SKM-1 (cell line): Measurements from ENCODE around the gene MYO9A.
A peak's percentile ranks its signal among the peaks of the same experiment; 100 is the strongest.

Experiments used
- DNase-seq: peaks from one replicate; lab custom pipeline; 2025; ENCODE audit not compliant: unreplicated experiment; lab: John Stamatoyannopoulos, UW

MYO9A gene

DNA sequence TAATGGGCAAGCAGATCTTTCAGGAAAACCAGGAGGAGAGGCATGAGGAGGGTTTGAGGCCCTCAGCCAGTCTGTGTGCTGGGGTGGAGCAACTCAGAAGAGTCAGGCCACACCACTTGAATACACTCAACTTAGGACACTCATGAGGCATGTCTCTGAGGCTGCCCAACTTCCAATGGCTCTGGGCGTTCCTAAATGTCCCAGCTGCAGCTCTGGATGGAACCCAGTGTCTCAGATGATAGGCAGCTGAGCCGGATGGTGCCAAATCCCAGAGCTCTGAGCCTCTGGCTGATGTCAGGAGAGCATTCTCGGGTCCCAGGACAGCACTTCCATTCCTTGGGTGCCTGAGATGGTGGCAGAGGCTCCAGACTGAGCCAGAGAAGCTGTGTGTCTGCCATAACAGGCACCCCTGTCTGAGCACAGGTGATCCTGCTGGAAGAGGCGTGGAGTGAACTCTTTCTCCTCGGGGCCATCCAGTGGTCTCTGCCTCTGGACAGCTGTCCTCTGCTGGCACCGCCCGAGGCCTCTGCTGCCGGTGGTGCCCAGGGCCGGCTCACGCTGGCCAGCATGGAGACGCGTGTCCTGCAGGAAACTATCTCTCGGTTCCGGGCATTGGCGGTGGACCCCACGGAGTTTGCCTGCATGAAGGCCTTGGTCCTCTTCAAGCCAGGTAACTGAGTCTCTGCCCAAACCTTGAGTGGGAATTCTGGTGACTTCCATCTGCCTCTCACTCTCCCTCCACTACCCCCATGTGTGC, 304.8 kb downstream of the MYO9A start:
- no peak for DNase-seq

DNA sequence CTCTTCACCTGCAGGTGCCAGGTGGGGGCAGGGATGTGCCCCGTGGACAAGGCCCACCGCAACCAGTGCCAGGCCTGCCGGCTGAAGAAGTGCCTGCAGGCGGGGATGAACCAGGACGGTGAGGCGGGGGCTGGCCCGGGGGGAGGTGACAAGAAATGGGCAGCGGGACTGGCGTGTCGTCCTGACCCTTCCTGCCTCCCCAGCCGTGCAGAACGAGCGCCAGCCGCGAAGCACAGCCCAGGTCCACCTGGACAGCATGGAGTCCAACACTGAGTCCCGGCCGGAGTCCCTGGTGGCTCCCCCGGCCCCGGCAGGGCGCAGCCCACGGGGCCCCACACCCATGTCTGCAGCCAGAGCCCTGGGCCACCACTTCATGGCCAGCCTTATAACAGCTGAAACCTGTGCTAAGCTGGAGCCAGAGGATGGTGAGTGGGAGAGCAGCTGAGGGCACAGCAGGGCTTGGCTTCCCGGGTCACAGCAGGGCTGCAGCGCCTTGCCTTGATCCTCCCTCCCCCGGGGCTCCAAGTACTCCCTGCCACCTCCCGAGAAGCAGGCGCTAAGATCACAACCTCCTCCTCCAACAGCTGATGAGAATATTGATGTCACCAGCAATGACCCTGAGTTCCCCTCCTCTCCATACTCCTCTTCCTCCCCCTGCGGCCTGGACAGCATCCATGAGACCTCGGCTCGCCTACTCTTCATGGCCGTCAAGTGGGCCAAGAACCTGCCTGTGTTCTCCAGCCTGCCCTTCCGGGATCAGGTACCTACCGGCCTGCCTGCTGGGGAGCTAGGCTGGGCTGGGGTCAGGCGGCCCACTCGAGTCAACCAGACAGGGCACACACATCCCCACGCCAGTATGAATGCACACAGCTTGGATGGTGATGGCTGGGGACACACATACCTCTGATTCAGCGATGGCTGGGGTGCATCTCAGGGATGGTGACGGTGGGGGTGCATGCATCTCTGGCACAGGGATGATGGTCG, 305.9 kb downstream of the MYO9A start:
- DNase-seq: no peak

DNA sequence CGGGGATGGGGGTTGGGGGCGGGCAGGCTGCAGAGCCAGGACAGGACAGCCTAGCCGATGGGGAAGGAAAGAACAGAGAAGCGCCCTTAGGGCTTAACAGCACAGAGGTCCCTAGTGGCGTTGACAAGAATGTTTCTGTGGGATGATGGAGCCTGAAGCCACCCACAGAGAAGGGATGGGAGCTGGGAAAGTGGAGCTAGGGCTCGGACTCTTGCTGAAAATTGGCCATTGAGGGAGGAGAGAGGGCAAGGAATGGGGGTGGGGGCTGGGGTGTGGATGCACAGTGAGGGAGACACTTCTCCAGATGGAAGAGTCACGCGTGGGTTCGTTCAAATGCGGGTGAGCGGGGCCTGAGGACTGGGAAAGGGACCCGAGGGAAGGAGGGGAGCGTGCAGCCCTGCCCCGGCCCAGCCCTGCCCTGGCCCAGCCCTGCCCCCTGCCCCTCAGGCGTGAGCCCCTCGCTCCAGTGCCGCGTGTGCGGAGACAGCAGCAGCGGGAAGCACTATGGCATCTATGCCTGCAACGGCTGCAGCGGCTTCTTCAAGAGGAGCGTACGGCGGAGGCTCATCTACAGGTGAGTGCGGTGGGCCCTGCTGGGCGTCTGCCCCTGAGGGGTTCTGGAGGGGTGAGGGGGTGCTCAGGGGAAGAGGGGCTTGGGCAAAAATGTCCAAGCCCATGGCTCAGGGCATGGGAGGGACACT, 306.8 kb downstream of the MYO9A start:
- no peak for DNase-seq

DNA sequence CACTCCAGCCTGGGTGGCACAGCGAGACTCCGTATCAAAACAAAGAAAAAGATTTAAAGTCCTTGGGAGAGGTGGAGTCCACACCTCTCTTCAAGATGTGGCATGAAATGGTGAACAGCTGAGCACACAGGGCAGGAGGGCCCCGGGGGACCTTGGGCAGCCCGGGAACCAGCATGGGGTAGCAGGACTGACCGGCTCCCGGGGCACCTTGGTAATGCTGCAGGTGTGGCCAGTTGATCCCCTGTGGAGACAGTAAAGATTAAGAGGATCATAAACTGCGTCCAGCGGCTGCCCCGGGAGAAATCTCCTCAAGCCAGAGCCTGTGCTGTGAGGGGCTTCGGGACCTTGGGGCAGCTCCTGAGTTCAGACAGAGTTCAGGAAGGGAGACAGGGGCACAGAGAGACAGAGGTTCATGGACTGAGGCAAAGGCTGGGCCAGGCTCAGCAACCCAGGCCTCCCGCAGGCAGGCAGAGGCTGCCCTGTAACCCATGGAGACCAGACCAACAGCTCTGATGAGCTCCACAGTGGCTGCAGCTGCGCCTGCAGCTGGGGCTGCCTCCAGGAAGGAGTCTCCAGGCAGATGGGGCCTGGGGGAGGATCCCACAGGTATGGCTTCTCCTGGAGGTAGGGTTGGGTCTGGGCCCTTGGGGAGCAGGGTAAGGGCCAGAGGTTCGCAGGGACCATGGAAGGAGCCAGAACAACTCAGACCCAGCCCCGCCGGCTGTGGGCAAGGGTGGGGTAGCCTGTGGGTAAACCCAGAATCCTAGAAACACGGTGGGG, 307.5 kb downstream of the MYO9A start, which contains the start of gene NR2E3:
NR2E3 (plus strand) TSS at position 299 of the 780 bp plus-strand sequence; CDS start at position 489, 190 bp downstream.
- no peak for DNase-seq

DNA sequence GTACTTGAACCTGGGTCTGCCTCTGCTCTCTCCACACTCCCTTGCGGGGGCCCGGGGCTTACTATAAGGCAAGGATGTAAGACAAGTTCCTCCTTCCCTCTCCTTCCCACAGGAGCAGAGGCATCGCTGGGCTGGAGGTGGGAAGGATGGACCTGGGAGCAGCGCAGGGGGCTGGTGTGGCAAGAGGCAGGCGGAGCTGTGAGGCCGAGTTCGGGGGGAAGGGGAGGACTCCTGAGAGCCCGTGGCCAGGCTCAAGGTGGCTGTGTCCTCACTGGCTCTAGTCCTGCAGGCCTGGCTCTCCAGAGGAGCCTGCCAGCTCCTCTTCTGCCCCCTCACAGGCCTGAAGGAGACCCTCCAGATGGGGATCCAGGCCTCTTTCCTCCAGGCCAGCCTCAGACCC, 308.6 kb downstream of the MYO9A start:
- no peak for DNase-seq

DNA sequence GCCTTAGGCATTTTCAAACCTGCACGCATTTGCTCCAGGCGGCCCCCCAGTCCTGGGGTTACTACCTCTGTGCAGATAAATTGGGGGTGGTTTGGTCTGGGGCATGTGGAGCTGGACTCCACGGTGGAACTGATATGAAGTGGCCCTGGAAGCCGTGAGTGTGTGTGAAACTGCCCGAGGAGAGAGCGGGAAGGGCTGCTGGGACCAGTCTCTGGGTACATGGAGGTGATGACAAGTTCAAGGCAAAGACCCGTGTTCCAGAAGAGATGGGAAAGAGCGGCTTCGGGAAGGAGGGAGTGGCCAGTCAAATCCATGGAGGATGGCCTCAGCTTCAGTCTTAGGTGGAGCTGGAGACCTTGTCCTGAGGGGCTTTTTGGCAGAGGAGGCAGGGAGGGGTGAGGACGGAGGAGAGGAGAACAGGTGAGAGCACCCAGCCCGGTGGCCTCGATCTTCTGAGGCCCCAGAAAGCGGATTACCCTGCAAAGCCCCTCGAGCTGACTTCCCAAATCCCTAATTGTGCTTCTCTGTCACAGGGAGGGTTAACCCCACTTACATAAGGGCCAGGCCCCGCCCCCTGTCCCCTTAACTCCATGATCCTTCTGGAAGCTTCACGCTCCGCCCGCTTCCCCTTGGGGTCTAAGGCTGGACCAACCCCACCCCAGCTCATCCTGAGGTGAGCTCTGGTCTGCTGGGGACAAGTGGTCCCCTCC, 309.5 kb downstream of the MYO9A start:
- DNase-seq: no peak

DNA sequence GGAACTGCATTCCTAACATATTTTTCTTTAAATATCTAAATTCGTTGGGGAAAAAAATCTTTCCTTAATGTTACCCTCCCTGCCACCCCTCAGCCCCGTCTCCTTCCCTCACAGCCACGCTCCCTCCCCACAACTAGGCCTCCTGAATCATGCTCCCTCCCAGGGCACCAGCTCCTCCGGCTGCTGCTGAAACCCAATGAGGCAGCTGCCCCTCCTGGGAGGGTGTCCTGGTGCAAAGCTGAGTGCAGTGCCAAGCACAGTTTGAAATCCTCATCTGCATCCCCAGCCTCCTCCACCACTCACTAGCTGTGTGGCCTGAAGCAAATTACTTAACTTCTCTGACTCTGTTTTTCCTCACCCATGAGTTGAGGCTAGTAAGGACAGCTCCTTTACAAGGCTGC, 310.3 kb downstream of the MYO9A start:
- DNase-seq: no peak

DNA sequence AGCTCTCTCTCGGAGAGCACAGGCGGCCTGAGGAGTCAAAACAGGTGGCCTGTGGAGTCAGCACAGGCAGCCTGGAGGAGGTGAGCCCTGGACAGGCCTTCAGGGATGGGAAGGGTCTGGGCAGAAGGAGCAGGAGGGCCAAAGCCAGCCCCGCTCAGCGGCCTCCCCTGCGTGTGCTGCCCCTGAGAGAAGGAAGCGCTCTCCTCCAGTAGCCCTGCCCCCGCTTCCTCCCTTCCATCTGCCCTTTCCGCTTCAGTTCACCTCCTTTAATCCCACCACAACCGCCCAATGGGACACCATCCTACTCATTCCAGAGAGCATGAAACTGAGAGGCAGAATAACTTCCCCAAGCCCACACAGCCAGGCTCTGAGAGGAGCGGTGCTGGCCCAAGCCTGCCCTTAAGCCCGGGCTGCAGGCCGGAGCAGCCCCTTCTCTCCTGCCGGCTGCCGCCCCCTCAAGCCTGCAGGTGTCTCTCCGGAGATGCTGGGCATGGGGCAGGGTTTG, 310.8 kb downstream of the MYO9A start:
- DNase-seq: no peak

DNA sequence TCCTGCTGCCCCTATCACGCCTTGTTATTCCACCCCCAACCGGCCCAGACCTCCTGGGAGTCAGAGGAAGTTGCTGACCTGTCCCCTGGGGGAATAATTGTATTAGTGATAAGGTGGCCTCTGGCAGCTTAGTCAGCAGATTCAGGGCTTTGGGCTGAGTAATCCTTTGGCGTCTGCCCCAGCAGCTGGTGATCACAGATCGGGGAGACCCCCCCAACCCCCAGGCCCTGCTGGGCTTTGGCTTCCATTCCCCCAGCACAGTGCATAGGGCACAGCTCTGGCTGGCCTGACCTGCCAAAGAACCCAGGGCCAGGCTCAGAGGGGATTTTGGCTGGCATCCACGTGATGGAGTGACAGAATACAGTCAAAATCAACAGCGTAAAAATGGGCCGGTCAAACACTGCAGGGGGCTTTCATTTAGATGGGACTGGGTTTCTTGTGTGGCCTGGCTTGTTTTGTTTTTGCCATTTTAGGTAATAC, 311.5 kb downstream of the MYO9A start:
- DNase-seq: no peak

DNA sequence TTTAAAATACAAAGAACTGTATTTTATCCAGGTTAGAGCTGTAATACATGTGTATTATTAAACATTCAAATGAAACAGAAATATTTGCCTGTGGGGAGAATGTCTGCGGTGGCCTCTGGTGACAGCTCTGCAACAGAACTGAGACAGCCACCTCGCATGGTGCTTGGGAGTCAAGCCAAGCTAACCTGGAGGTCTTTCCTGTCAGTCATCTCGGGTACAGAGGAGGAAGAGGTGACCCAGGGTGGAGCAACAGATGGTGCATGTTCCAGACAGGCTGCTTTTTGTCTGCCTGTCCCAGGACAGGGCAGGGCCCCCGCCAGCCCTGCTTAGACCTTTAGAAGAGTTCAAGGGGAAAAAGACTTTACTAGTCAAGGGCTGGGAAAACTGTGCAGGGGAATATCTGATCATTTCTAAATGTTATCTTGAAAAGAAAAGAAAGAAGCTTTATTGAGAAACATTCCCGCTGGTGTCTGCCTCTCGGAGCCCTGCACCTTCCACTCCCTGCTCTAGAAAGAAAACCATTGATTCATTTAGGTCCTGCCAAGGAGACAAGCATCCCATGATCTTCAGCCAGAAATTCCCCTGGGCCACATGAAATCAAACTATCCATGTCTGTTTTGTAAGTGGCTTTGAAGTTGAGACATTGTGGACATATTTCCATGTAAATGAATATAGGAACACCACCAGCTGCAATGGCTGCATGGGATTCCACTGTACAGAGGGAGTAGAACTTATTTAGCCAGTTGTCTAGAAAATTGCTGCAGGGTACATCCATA, 313.1 kb downstream of the MYO9A start:
- DNase-seq: no peak

DNA sequence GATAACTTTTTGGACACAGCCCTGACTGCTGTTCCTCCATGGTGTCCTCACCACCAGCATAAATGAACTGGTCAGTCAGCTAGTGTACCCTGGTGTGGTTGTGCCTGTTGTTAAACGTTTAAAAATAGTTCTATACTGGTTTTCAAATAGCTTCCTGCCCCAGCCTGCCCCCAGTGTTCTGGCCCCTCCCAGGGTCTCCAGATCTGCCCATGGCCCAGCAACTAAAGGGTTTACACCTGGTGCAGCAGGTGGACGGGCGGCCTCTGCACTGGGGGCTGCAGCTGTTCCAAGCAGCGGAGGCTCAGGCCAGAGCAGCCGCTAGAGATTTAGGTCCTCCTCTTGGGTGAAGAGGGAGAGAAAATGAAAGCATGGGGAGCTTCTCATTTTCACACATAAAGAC, 313.7 kb downstream of the MYO9A start:
- no peak for DNase-seq

DNA sequence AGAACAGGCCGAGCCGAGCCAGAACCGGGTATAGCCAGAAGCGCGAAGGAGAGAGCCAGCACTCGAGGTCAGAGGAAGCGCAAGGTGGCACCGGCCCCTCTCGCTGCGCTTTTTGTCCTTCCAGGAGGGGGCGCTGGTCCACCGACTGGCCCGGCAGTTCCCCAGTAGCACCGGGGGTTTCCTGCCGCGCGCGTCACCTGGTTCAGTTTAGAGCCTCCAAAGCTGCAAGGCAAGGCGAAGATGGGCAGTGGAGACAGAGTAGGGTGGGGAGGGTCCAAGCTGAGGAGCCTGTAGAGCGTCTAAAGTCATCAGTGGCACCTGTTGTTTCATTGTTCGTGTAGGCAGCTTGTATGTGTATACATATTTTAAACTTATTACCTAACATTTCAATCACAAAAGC, 315.2 kb downstream of the MYO9A start:
- DNase-seq: no peak

DNA sequence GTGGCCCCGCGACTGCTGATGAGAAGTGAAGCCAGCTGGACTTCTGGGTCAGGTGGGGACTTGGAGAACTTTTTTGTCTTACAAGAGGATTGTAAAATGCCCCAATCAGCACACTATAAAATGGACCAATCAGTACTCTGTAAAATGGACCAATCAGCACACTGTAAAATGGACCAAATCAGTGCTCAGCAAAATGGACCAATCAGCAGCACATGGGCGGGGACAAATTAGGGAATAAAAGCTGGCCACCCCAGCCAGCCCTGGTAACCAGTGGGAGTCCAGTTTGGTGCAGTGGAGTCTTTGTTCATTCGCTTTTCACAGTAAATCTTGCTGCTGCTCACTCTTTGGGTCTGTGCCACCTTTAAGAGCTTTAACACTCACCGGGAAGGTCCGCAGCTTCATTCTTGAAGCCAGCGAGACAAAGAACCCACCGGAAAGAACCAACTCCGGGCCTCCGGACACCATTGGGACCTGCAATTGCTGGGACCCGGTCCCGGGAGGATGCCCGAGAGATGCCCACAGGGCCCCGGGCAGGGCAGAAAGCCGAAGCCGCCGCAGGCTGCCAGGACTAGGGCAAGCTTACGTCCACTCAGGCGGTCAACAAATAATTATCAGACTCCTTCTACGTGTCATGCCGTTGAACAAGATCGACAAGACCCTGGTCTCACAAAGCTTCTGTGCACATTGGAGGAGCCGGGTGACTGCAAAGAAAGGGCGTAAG, 315.9 kb downstream of the MYO9A start:
- no peak for DNase-seq

DNA sequence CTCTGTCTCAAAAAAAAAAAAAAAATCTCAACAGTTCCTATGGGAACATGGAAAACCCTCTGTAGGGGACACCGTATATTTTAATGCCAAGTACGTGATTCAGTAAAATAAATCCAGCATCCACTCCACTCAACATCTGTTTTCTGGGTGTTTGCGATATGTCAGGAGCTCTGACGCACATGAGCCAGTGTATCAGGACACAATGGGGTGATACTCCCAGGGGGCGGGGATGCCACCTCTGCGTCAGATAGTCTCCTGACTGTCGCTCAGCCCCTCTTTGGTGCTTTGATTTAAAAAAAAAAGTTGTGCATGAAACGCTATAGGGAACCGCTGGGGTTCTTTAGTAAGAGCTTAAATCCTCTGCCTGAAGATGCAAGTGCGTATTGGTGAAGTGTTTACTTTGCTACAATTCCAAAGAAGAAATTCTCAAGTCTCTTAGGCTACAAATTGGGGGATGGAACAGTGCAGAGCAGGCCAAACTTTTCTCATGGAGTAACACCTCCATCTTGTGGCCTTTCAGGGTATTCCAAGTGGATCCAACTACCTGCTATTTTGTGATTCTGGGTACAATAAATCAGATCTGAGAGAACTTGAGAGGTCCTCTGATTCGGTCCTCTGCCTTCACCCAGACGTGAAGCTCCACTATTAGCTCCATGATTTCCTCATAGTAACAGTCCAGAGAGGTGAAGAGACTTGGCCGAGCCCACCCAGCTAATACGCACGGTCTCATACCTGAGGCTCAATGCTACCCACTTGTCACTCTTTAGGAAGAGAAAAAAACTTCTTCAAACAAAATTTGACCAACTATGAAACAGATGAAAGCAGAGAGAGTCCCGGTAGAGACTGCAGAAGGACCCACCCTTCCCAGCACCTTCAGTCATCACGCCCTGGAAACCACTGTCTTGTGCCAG, 316.9 kb downstream of the MYO9A start:
- peak; percentile 15 for DNase-seq

DNA sequence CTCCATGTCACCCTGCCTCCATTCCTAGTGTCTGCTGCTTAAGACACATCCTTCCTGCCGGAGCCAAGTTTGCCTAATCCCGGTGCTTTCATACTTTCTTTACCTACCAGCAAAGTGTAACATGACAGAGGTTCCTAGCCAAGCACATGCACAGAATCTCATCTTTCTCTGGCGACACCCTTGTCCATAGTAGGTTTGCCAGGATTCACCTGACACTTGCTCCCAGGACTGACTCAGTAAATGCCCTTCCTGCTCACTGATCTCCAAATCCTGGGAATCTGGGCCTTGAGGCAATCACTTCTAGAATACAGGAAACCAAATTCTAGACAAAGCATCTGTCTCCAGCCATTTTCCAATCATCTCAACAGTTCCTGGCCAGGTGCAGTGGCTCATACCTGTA, 317.8 kb downstream of the MYO9A start:
- DNase-seq: no peak

DNA sequence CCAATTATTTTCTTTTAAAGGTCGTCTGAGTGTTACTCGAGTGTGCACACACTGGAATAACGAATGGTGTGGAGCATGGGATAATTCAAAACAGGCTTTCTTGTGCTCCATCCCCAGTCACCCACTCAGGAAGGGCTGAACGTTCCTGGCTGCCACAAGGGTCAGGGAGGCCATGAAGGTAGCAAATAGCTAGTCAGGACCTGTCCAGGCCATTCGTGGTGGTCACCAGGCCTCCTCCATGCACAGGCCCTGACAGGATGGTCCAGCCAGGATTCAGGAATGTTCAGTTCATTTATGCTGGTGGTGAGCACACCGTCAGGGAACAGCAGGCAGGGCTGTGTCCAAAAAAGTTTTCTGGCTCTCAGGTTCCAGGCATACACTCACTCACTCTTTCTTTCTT, 319.3 kb downstream of the MYO9A start:
- DNase-seq: no peak

DNA sequence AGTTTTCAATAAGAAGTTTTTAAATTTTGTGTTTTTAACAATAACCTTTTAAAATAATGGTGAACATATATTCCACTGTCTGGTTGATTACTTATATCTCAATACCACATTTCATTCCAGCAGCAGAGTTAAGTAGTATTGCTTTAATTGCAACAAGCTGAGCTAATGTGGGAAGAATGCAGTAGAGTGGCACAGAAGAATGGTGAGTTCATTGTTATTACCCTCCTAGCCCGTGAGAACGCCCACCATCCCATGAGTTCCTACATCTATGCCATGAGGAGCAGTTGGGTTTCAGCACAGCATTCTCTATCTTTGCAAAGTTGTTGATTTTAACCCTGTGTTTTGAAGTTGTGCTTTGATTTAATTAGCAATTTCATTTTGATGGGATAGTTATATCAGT, 325.4 kb downstream of the MYO9A start:
- DNase-seq: no peak
